Endometrial microvascular endothelial cells (primary cell): ENCODE results near the gene POC5. TPM values are rescaled to one million over a fixed set of nuclear protein-coding genes. Genes with fewer than 3 reads are reported as not detected.
"Not testable (repeated sequence)": the region's sequence is repeated elsewhere in the genome, so short reads cannot be mapped to it uniquely, and the experiment has no call there.

Experiments used
- in situ Hi-C: cut with HindIII; loops from 2 replicates; pipeline ENCODE4 v1.10.0; 2017; ENCODE audit warnings: low sequenced_read_pairs, low pct_unique_long_range_greater_than_20kb; ENCODE audit errors: inconsistent ontology term
- total RNA-seq: library from RNA; depleted of rRNA; stranded (reverse); fragments of >200 nt; gene quantifications from one replicate; pipeline ENCODE4 v1.2.3, GENCODE V29; 2015; ENCODE audit errors: inconsistent ontology term

The POC5 gene, protein sequence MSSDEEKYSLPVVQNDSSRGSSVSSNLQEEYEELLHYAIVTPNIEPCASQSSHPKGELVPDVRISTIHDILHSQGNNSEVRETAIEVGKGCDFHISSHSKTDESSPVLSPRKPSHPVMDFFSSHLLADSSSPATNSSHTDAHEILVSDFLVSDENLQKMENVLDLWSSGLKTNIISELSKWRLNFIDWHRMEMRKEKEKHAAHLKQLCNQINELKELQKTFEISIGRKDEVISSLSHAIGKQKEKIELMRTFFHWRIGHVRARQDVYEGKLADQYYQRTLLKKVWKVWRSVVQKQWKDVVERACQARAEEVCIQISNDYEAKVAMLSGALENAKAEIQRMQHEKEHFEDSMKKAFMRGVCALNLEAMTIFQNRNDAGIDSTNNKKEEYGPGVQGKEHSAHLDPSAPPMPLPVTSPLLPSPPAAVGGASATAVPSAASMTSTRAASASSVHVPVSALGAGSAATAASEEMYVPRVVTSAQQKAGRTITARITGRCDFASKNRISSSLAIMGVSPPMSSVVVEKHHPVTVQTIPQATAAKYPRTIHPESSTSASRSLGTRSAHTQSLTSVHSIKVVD
- 15.0 TPM for total RNA-seq

DNA sequence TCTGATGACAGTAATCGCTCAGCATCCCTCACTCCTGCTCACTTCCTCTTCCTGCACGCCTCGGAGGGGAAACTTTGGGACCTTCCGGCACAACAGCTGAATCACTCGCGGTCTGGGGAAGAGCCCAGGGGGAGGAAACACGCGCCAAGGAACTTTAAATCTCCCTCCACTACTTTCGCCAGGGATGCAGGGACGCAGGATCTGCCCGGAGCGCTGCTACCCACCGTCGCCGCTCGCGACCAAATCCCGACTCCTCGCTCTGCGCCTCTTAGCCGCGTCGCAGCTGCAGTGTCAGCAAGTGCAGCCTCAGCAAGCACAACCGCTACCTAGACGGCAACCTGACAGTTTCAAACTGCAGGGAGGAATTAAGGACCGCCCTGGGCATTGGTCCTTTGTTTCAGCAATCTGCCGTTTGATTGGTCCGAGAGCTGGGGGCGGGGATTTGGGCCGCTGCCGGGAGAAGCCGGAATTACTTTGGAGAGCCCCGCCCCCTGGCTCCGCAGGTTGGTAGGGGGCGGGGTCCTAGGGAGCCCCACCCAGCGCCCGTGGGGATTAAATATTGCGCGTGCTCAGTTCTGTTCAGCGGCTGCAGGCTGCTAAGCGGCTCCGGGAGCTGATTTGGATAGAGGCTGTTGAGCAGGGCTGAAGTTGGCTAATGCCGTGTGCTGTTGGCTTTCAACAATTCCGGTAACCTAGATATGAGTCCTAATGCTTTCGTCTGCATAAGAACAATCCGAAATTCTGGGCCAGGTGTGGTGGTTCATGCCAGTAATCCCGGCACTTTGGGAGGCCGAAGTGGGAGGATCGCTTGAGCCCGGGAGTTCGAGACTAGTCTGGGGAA lies at the start of gene POC5:
POC5 (minus strand) TSS at position 356 of the 841 bp plus-strand sequence. CDS start 4,500 bp downstream, outside the sequence.
- in situ Hi-C loops, result no loop called here

DNA sequence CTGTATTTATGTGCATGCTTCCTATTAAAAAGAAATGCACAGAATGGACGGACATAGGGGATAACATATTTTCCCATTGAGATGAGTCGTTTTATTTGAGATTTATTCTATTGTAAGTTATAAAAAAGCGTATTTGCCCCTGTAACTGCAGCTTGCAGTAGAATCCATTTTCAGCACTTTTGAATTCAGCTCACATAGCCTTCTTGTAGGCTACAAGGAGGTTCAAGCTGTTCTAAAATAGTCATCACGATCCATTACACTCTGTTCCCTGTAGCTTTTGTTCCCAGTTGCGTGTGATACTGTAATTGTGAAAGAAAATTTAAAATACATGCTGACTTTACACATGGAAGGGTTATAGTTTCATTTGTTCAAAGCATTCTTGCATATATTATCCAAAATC lies 40.9 kb upstream of the POC5 start:
- in situ Hi-C loops, result no loop called here

DNA sequence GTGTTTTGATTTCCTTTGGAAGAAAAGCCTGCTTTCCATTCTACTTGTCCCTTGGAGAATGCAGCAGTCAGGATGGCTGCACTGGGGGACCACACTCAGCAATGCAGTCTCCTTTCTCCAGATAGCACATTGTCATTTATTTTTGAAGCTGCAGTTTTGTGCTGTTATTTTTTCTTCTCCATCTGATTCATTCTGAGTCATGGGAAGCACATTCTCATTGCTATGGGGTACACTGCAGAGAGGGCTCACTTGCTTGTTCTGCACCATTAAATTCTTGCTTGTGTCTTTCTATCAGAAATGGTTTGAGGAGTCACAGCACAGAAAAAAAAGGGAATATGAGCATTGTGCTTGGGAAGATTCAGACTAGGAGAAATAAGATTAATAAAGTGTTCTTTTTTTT lies 39.7 kb upstream of the POC5 start:
- in situ Hi-C loops, result no loop called here

DNA sequence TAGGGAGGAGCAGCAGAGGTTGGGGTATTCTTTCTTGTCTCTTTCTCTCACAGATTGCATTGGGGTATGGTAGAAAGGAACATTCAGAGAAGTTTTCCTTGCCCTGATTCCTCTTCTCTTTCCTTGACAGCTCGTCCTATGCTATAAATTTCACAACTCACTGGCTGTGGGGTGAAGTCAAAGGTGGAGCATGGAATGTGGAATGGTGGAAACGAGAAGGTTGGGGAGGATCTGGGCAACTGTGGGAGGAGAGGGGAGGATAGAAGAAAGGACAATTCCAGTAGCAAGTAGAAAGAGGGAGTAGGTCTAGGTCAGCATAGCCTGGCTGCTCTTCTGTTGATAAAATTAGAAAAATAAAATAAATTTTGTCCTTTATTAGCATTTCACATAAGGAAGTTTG lies 39.0 kb upstream of the POC5 start:
- in situ Hi-C loops, result no loop called here

DNA sequence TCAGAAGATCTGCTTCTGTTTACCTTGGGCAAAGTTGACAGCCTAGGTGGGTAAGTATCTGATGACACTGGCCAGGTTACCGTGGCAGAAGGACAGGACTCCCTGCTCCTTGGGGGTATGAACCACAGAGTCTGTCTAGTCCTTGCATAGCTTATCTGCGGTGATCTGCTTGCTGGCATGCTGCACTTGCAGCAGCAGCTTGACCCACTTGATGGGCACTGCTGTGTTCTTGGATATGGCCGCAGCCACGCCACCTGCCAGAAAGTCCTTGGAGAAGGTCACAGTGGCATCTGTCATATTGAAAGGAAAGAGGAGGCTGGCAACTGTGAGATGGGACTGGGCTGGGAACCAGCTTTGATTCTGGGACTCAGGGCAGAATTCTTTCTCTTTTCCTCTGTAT lies 35.9 kb upstream of the POC5 start:
- in situ Hi-C loops, result no loop called here

DNA sequence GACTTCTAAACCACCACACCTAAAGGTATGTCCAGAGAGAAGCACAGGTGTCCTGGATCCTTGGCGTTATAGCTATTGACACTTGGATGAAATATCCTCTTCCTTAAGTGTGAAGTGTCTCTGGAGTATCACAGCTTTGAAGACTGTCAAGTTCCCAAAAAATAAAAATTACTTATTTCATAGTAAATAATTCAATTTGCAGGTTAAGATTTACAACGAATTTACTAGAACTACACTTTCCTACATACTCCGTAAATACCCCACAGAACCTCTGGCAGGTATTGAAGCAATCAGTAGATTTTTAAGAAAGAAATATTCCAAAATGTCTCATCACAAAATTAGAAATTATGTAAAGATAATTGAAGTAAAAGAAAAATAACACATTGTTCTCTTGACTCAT lies 27.1 kb upstream of the POC5 start:
- in situ Hi-C loops, result no loop called here

DNA sequence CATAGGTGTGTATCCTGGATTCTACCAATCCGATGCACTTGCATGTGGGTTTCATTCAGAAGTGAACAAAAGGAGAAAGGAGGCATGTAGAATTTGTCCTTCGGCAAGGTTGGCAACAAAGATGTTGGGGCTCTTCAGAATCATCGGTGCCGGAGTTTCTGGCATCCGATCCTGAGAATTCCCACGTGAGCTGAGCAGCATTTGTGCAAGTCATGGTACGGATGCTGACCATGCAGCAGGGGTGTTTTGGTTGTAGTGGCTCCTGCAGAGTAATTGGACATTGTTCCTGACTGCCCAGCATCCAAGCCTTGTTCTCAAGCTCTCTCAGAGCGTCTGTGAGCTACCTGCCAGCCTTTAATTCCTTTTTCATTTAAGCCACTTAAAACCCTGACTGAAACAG lies 19.0 kb upstream of the POC5 start:
- in situ Hi-C loops, result no loop called here

DNA sequence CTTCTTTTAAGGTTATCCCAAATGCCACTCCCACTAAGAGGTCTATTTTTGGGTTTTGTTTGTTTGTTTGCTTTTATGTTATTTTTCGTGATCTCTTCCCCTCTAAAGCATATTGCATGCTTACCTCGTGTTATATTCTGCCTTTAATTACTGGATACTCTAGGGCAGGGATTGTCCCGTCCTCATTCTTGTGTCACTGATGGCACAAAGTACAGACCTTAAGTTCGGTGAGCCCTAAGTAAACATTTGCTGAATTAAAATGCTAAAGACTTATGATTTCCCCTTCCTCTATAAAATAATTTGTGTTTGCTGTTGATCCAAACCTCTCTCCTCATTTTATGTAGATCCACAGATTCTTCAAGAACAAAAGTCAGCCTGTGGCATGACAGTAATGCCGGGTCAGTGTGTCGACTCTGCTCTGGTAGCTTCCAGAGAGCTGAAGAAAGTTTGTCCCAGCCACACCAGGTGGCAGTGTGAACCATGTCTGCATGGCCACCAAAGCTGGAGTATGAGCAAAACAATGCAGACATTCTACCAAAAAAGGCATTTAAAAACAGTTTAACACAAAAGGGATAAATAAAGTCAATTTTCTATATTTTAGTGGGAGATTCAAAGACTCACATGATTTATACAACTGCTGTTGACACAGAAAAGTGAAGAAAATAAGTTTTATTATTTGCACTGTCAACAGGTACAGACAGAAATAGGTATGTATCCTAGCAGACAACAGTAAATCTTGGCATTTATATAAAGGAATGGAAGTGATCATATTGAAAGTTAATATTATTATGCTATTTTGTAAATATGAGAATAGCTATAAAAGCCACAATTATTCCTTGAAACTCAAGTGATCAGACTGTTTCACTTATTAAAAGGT lies 17.9 kb upstream of the POC5 start:
- in situ Hi-C loops, result no loop called here

DNA sequence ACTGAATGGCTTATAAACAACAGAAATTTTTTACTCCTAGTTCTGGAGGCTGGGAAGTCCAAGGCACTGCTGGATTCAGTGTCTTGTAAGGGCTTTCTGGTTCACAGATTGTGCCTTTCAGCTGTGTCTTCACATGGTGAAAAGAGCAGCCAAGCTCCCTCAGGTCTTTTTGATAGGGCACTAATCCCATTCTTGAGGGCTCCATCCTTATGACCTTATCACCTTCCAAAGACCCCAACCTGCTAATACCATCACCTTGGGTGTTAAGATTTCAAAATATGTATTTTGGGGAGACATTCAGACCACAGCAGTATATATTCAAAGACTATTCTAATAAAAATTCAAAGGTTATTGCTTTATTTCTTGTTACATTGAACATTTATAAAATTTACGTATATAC lies 16.5 kb upstream of the POC5 start:
- in situ Hi-C loops, result no loop called here

DNA sequence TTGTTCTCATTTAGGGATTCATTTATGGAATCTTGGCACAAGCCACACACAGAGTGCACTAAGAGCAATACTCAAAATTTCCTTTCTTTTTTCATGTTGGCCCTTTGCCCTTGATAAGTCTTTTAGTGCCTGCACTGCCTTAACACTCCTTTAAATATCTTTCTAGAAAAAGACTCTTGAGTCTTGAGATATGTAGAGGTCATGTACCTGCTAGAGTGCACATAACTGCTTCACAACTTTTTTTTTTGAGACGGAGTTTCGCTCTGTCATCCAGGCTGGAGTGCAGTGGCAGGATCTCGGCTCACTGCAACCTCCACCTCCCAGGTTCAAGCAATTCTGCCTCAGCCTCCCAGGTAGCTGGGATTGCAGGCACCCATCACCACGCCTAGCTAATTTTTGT lies 14.3 kb upstream of the POC5 start:
- in situ Hi-C loops, result not testable (repeated sequence)

DNA sequence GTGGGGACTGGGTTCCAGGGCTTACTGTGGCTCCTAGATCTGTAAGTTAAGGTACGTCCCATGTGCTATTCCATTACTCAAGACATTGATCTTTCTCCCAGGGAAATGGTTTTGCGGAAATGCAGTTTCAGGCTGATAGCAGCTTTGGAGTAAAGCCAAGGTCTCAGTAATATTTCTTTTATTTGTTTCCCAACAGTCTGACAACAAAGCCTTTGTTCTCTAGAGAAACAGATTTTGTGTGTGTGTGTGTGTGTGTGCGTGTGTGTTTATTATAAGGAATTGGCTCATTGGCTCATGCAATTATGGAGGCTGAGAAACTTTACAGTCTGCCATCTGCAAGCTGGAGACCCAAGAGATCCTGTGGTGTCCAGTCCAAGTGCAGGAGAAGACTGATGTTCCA lies 12.1 kb upstream of the POC5 start:
- in situ Hi-C loops, result no loop called here

DNA sequence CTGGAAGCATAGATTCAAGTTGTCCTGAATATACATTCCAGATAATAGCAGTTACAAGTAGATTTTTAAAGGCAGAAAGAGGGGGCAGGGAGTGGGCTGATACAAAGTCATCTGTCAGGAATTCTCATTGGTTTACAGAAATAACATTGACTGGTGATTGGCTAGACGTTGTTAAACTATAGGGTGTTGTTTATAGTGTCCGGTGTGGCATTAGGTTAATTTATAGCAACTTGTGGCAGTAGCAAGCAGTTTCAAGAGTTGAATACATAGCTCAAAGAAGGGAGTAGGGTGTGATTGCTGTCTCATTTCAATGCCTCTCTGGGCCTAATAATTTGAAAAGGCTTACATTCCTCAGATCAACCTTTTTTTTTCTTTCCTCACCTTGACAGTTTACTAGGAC lies 10.7 kb upstream of the POC5 start:
- in situ Hi-C loops, result no loop called here

DNA sequence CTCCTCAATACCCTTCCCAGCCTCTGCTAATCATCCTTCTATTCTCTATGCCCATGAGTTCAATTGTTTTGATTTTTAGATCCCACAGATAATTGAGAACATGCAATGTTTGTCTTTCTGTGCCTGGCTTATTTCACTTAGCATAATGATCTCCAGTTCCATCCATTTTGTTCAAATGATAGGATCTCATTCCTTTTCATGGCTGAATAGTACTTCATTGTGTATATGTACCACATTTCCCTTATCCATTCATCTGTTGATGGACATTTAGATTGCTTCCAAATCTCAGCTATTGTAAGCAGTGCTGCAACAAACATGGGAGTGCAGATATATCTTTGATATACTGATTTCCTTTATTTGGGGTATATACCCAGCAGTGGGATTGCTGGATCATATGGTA lies 9.0 kb upstream of the POC5 start:
- in situ Hi-C loops, result not testable (repeated sequence)

DNA sequence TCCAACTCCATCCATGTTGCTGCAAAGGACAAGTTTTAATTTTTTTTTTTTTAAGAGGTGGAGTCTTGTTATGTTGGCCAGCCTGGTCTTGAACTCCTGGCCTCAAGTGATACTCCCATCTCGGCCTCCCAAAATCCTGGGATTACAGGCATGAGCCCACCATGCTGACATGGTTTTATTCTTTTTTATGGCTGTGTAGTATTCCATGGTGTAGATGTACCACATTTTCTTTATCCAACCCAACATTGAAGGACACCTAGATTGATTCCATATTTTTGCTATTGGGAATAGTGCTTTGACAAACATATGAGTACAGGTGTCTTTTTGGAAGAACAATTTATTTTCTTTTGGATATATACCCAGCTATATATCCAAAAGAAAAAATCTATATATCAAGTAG lies 6.1 kb upstream of the POC5 start:
- in situ Hi-C loops, result no loop called here

DNA sequence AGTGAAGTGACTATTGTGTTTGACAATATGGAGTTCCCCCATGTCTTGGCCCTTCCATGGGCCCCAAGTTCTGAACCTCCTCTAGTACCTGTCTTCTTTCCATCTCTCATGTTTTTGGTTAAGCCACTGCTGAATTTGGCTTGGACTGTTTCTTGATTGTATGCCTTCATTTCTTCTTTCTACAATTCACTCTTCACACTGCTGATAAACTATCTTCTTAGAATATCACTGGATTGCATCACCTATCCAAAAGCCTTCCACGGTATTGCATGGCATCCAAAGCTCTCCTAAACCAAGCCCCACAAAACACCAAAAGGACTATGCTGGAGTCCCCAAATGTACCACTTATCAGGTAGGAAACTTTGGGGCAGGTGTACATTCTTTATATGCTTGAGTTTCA lies 4.3 kb upstream of the POC5 start:
- in situ Hi-C loops, result no loop called here

DNA sequence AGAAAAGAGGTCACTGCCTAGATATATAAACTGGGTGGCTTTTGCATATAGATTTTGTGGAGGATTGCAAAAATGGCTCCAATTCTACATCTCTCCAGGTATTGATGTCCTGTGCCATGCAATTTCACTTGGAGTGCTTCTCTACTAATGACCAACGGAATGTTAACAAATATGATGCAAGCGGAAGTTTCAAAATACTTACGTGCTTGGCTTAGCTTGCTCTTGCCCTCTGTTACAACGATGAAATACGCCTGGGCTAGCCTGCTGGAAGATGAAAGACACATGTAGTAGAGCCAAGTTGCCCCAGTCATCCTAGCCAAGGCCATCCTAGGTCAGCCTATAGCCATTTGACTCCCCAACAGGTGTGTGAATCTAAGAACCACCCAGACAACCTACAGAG lies 3.6 kb upstream of the POC5 start:
- in situ Hi-C loops, result no loop called here

DNA sequence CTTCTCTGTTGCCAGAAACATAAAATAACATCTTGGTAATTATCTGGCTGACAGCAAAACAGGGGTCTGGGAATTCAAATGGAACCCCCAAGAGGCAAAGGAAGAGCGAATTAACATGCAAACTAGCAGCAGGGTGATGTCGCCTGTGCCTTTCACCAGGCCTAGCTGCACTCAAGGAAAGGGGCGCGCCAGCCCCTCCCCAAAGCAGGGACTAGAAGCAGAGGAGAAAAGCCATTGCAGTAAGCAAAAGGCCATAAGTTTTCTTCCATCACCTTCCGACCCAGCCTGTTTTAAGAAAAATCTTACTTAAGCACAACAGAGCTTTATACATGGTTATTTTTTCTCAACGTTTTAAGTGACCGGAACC lies 539 bp downstream of the POC5 start:
- in situ Hi-C loops, result no loop called here

DNA sequence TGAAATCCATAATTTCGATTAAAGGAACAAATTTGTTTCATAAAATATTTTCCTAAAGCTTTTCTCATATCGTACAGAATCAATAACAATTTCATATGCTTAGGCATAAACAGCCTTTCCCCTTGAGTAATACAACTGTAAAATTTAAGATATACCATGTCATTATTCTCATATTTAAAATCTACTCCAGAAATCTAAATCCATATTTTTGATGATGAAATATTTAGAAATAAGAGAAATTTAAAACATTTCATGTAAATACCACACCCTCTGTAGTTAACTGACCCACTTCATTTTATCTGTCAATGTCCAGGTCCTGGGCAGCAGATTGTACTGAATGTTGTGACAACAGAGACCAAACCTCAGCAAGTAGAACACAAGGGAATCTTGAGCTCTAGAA lies 5.1 kb downstream of the POC5 start:
- in situ Hi-C loops, result no loop called here

DNA sequence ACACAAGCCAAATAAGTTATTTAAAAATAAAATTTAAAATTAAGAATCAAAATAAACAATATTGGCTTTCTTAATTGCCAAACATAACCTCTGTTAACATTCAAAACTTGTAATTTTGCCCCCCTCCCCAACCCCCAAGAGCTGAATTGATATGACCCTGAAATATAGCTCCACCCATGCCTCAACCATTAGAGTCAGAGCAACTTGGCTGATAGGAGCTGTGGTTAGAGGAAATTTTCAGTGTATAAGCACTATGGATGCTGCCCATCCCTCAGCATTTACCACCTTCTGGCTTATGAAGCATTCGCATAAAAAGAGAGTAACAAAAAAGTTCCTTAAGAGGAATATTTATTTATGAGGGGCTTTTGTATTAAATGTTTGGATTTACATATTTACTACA lies 6.1 kb downstream of the POC5 start:
- in situ Hi-C loops, result no loop called here
